ENCODE results near the gene SETDB2.

SETDB2 gene
- total RNA-seq = 60.6 to 65.8 (median 65.0) reads per million in 3 donors

- Histone ChIP-seq H3K9me3 (ENCODE audit: control insufficient read depth, low read length) (no peaks in the 10 kb centered on the region), H3K4me3 (ENCODE audit: insufficient read depth, low read depth, low read length, poor library complexity, severe bottlenecking) (peak within 1 kb of the TSS; percentile 69), H3K4me1 (ENCODE audit: control insufficient read depth, insufficient read depth, low read length, poor library complexity, severe bottlenecking) (peaks cover 8% of the 10 kb centered on the region), H3K27ac (ENCODE audit: insufficient read depth, low read length, poor library complexity, severe bottlenecking) (peak within 1 kb of the TSS; percentile 81), H3K27me3 (replicated peaks; ENCODE audit: control insufficient read depth, insufficient read depth, low read length, poor library complexity, severe bottlenecking) (no peaks in the 10 kb centered on the region), H3K36me3 (ENCODE audit: control insufficient read depth, insufficient read depth, low read length) (no peaks in the 10 kb centered on the region)
- peak; percentile 98 to 100 (median 98) for DNase-seq
Measured at GRCh38 chr13:49443704-49444523, at the start of gene SETDB2, which contains the start of gene CAB39L. SETDB2 (plus strand) TSS chr13:49444274; CDS start chr13:49451894, 7,620 bp downstream. CAB39L (minus strand) TSS chr13:49444064; CDS start chr13:49382910, 61,154 bp downstream.

GRCh38 chr13:49395451-49395865 is 48.6 kb upstream of the SETDB2 start:
- no peaks in the 10 kb centered on the region for H3K4me1 ChIP-seq (ENCODE audit: control insufficient read depth, insufficient read depth, low read length, poor library complexity, severe bottlenecking)
- H3K36me3 ChIP-seq (ENCODE audit: control insufficient read depth, insufficient read depth, low read length) = no peaks in the 10 kb centered on the region
- no peaks in the 10 kb centered on the region for H3K9me3 ChIP-seq (ENCODE audit: control insufficient read depth, low read length)
- DNase-seq = no peak
- H3K27ac ChIP-seq (ENCODE audit: insufficient read depth, low read length, poor library complexity, severe bottlenecking) = no peak overlapping the region
- H3K27me3 ChIP-seq (replicated peaks; ENCODE audit: control insufficient read depth, insufficient read depth, low read length, poor library complexity, severe bottlenecking) = no peaks in the 10 kb centered on the region
- no peak overlapping the region for H3K4me3 ChIP-seq (ENCODE audit: insufficient read depth, low read depth, low read length, poor library complexity, severe bottlenecking)

- H3K9me3 ChIP-seq (ENCODE audit: control insufficient read depth, low read length) = no peaks in the 10 kb centered on the region
- H3K36me3 ChIP-seq (ENCODE audit: control insufficient read depth, insufficient read depth, low read length) = no peaks in the 10 kb centered on the region
- no peaks in the 10 kb centered on the region for H3K4me1 ChIP-seq (ENCODE audit: control insufficient read depth, insufficient read depth, low read length, poor library complexity, severe bottlenecking)
- H3K27ac ChIP-seq (ENCODE audit: insufficient read depth, low read length, poor library complexity, severe bottlenecking) = no peak overlapping the region
- DNase-seq = no peak
- no peaks in the 10 kb centered on the region for H3K27me3 ChIP-seq (replicated peaks; ENCODE audit: control insufficient read depth, insufficient read depth, low read length, poor library complexity, severe bottlenecking)
- H3K4me3 ChIP-seq (ENCODE audit: insufficient read depth, low read depth, low read length, poor library complexity, severe bottlenecking) = no peak overlapping the region
Measured at GRCh38 chr13:49395878-49396380, 48.1 kb upstream of the SETDB2 start.

GRCh38 chr13:49399801-49400472 is 44.1 kb upstream of the SETDB2 start:
- no peak for DNase-seq
- Histone ChIP-seq H3K27me3 (replicated peaks; ENCODE audit: control insufficient read depth, insufficient read depth, low read length, poor library complexity, severe bottlenecking) (no peaks in the 10 kb centered on the region), H3K4me1 (ENCODE audit: control insufficient read depth, insufficient read depth, low read length, poor library complexity, severe bottlenecking) (no peaks in the 10 kb centered on the region)

GRCh38 chr13:49400755-49401659 is 43.1 kb upstream of the SETDB2 start:
- no peak for DNase-seq
- no peaks in the 10 kb centered on the region for H3K36me3 ChIP-seq (ENCODE audit: control insufficient read depth, insufficient read depth, low read length)
- no peaks in the 10 kb centered on the region for H3K9me3 ChIP-seq (ENCODE audit: control insufficient read depth, low read length)
- no peaks in the 10 kb centered on the region for H3K27me3 ChIP-seq (replicated peaks; ENCODE audit: control insufficient read depth, insufficient read depth, low read length, poor library complexity, severe bottlenecking)
- no peaks in the 10 kb centered on the region for H3K4me1 ChIP-seq (ENCODE audit: control insufficient read depth, insufficient read depth, low read length, poor library complexity, severe bottlenecking)
- no peak overlapping the region for H3K4me3 ChIP-seq (ENCODE audit: insufficient read depth, low read depth, low read length, poor library complexity, severe bottlenecking)
- H3K27ac ChIP-seq (ENCODE audit: insufficient read depth, low read length, poor library complexity, severe bottlenecking) = no peak overlapping the region

More at GRCh38 chr13:49399801-49400472, 44.1 kb upstream of the SETDB2 start:
- Histone ChIP-seq H3K4me3 (ENCODE audit: insufficient read depth, low read depth, low read length, poor library complexity, severe bottlenecking) (no peak overlapping the region), H3K36me3 (ENCODE audit: control insufficient read depth, insufficient read depth, low read length) (no peaks in the 10 kb centered on the region), H3K27ac (ENCODE audit: insufficient read depth, low read length, poor library complexity, severe bottlenecking) (no peak overlapping the region), H3K9me3 (ENCODE audit: control insufficient read depth, low read length) (no peaks in the 10 kb centered on the region)

GRCh38 chr13:49403996-49404702 is 39.9 kb upstream of the SETDB2 start:
- Histone ChIP-seq H3K4me1 (ENCODE audit: control insufficient read depth, insufficient read depth, low read length, poor library complexity, severe bottlenecking) (no peaks in the 10 kb centered on the region), H3K4me3 (ENCODE audit: insufficient read depth, low read depth, low read length, poor library complexity, severe bottlenecking) (no peak overlapping the region), H3K27me3 (replicated peaks; ENCODE audit: control insufficient read depth, insufficient read depth, low read length, poor library complexity, severe bottlenecking) (no peaks in the 10 kb centered on the region), H3K9me3 (ENCODE audit: control insufficient read depth, low read length) (no peaks in the 10 kb centered on the region), H3K36me3 (ENCODE audit: control insufficient read depth, insufficient read depth, low read length) (no peaks in the 10 kb centered on the region), H3K27ac (ENCODE audit: insufficient read depth, low read length, poor library complexity, severe bottlenecking) (no peak overlapping the region)
- no peak for DNase-seq

GRCh38 chr13:49404703-49405020 is 39.4 kb upstream of the SETDB2 start:
- Histone ChIP-seq H3K27ac (ENCODE audit: insufficient read depth, low read length, poor library complexity, severe bottlenecking) (no peak overlapping the region), H3K4me3 (ENCODE audit: insufficient read depth, low read depth, low read length, poor library complexity, severe bottlenecking) (no peak overlapping the region), H3K27me3 (replicated peaks; ENCODE audit: control insufficient read depth, insufficient read depth, low read length, poor library complexity, severe bottlenecking) (no peaks in the 10 kb centered on the region), H3K9me3 (ENCODE audit: control insufficient read depth, low read length) (no peaks in the 10 kb centered on the region), H3K4me1 (ENCODE audit: control insufficient read depth, insufficient read depth, low read length, poor library complexity, severe bottlenecking) (no peaks in the 10 kb centered on the region), H3K36me3 (ENCODE audit: control insufficient read depth, insufficient read depth, low read length) (no peaks in the 10 kb centered on the region)
- DNase-seq = no peak

GRCh38 chr13:49407068-49407467 is 37.0 kb upstream of the SETDB2 start:
- DNase-seq = no peak
- Histone ChIP-seq H3K36me3 (ENCODE audit: control insufficient read depth, insufficient read depth, low read length) (no peaks in the 10 kb centered on the region), H3K4me3 (ENCODE audit: insufficient read depth, low read depth, low read length, poor library complexity, severe bottlenecking) (no peak overlapping the region)

GRCh38 chr13:49407936-49408335 is 36.1 kb upstream of the SETDB2 start:
- Histone ChIP-seq H3K4me1 (ENCODE audit: control insufficient read depth, insufficient read depth, low read length, poor library complexity, severe bottlenecking) (no peaks in the 10 kb centered on the region), H3K4me3 (ENCODE audit: insufficient read depth, low read depth, low read length, poor library complexity, severe bottlenecking) (no peak overlapping the region), H3K36me3 (ENCODE audit: control insufficient read depth, insufficient read depth, low read length) (no peaks in the 10 kb centered on the region), H3K27me3 (replicated peaks; ENCODE audit: control insufficient read depth, insufficient read depth, low read length, poor library complexity, severe bottlenecking) (no peaks in the 10 kb centered on the region), H3K9me3 (ENCODE audit: control insufficient read depth, low read length) (no peaks in the 10 kb centered on the region), H3K27ac (ENCODE audit: insufficient read depth, low read length, poor library complexity, severe bottlenecking) (no peak overlapping the region)
- DNase-seq = no peak

More at GRCh38 chr13:49407068-49407467, 37.0 kb upstream of the SETDB2 start:
- Histone ChIP-seq H3K4me1 (ENCODE audit: control insufficient read depth, insufficient read depth, low read length, poor library complexity, severe bottlenecking) (no peaks in the 10 kb centered on the region), H3K27ac (ENCODE audit: insufficient read depth, low read length, poor library complexity, severe bottlenecking) (no peak overlapping the region), H3K27me3 (replicated peaks; ENCODE audit: control insufficient read depth, insufficient read depth, low read length, poor library complexity, severe bottlenecking) (no peaks in the 10 kb centered on the region), H3K9me3 (ENCODE audit: control insufficient read depth, low read length) (no peaks in the 10 kb centered on the region)

All from effector memory CD4-positive, alpha-beta T cell (primary cell).